Karpas-422 (cell line): Measurements from ENCODE around the gene SNRPA1. TPM values are rescaled to one million over a fixed set of nuclear protein-coding genes. Genes with fewer than 3 reads are reported as not detected.

Experiments used
- DNase-seq: peaks from one replicate; pipeline ENCODE4 v3.0.0-alpha.2; 2015
- H2AFZ ChIP-seq: fragments of 200-600 bp; sonication (generic); 2 replicates; pipeline ENCODE4 v1.6.1; 2014; ENCODE audit warnings: antibody characterized with exemption, low read length, mixed read lengths
- H3K27ac ChIP-seq: fragments of 200-600 bp; sonication (generic); 2 replicates; pipeline ENCODE4 v1.5.1; 2014; ENCODE audit warnings: mild to moderate bottlenecking, low read length, moderate library complexity
- H3K27me3 ChIP-seq: fragments of 200-600 bp; sonication (generic); 2 replicates; pipeline ENCODE4 v1.6.1; 2014; ENCODE audit warnings: low read length, mixed read lengths
- H3K36me3 ChIP-seq: fragments of 200-600 bp; sonication (generic); 2 replicates; pipeline ENCODE4 v1.6.1; 2014; ENCODE audit warnings: low read length, mixed read lengths; ENCODE audit not compliant: insufficient read depth
- H3K4me1 ChIP-seq: fragments of 200-600 bp; sonication (generic); 2 replicates; pipeline ENCODE4 v1.6.1; 2014; ENCODE audit warnings: mild to moderate bottlenecking, low read length, mixed read lengths
- H3K4me2 ChIP-seq: fragments of 200-600 bp; sonication (generic); 2 replicates; pipeline ENCODE4 v1.6.1; 2014; ENCODE audit warnings: low read length, low read depth, mild to moderate bottlenecking; ENCODE audit not compliant: poor library complexity, severe bottlenecking
- H3K4me3 ChIP-seq: fragments of 200-600 bp; sonication (generic); 2 replicates; pipeline ENCODE4 v1.5.1; 2014; ENCODE audit warnings: mild to moderate bottlenecking, antibody characterized with exemption, low read length, mixed read lengths
- H3K79me2 ChIP-seq: fragments of 200-600 bp; sonication (generic); 2 replicates; pipeline ENCODE4 v1.6.1; 2014; ENCODE audit warnings: mild to moderate bottlenecking, low read length, mixed read lengths
- H3K9ac ChIP-seq: fragments of 200-600 bp; sonication (generic); 2 replicates; pipeline ENCODE4 v1.6.0; 2014; ENCODE audit warnings: low read length
- H3K9me2 ChIP-seq: fragments of 200-600 bp; sonication (generic), shearing (Covaris generic); replicated peaks from 2 replicates; pipeline ENCODE4 v1.6.0; 2014; ENCODE audit warnings: mild to moderate bottlenecking, low read length, moderate library complexity; ENCODE audit not compliant: insufficient read depth
- H3K9me3 ChIP-seq: fragments of 300-700, 200-600 bp; sonication (generic); 2 replicates; pipeline ENCODE4 v1.6.1; 2014; ENCODE audit warnings: low read length, mixed read lengths
- H4K20me1 ChIP-seq: fragments of 200-600 bp; sonication (generic); 2 replicates; pipeline ENCODE4 v1.6.1; 2014; ENCODE audit warnings: mild to moderate bottlenecking, antibody characterized with exemption, low read length, low read depth; ENCODE audit not compliant: insufficient read depth
- total RNA-seq: library from RNA; depleted of rRNA; stranded (reverse); fragments of >200 nt; shearing (Covaris generic); gene quantifications from 2 replicates; pipeline ENCODE4 v1.2.3, GENCODE V29; 2014; ENCODE audit warnings: low replicate concordance

SNRPA1 gene
- total RNA-seq, 1 experiment from 2014 or later: 52.3 TPM

DNA sequence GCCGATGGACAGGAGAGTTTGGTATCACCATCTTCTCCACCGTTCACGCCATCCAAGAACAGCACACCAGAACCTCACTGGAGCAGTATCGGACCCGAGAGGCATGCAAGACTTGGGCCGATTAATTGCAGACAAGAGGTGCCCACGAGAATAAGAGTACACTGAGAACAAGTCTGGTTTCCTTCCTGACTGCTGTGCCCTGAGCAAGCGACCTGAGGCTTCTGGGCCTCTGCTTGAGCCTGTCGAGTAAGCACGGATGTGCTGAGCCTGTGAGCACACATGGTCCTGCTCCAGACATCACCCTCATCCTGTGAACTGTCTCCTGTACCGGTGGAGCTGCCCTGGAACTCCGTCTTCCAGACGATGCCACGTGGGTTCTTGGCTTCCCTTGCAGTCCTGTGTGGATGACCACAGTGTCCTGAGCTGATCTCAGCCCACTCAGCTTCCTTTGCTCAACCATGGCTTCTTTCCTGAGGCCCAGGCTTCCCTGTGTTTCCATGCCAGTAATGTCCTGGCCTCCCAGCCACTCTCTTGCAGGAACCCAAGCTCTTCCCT lies 34.3 kb upstream of the SNRPA1 start:
- Histone ChIP-seq H3K4me3 (no peak overlapping the region), H3K27me3 (no peaks in the 10 kb centered on the region), H3K9ac (no peak overlapping the region), H2AFZ (no peak overlapping the region), H3K4me2 (no peak overlapping the region), H3K9me2 (no peaks in the 10 kb centered on the region), H4K20me1 (no peaks in the 10 kb centered on the region), H3K4me1 (no peaks in the 10 kb centered on the region), H3K36me3 (no peaks in the 10 kb centered on the region), H3K27ac (no peak overlapping the region), H3K9me3 (peaks cover 1% of the 10 kb centered on the region), H3K79me2 (no peaks in the 10 kb centered on the region)
- DNase-seq: no peak

DNA sequence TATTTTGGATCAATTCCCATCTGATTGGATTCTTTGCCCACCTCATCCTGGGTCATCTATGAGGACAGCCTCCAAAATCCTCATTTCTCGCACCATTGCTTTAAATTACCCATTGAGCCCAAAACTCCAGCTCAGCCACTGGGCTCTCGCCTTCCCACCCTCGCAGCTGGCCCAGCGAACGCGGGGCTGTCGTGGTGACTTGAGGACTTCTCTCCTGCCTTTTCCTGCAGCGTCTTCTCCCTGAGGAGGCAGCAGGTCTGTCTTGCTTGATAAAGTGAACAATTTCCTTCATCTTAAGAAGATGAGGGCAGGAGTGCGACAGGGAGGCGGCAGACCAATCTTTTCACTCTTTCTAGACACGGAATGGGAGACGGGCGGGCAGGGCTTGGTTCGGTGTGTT lies 33.0 kb upstream of the SNRPA1 start:
- H3K36me3 ChIP-seq: no peaks in the 10 kb centered on the region
- no peak overlapping the region for H3K4me2 ChIP-seq
- no peaks in the 10 kb centered on the region for H3K79me2 ChIP-seq
- H3K4me3 ChIP-seq: no peak overlapping the region
- H3K9ac ChIP-seq: no peak overlapping the region
- no peaks in the 10 kb centered on the region for H3K9me2 ChIP-seq
- no peak overlapping the region for H3K27ac ChIP-seq
- H2AFZ ChIP-seq: no peak overlapping the region
- H4K20me1 ChIP-seq: no peaks in the 10 kb centered on the region
- no peaks in the 10 kb centered on the region for H3K9me3 ChIP-seq
- H3K27me3 ChIP-seq: no peaks in the 10 kb centered on the region
- DNase-seq: no peak
- H3K4me1 ChIP-seq: no peaks in the 10 kb centered on the region

GRCh38 chr15:101327147-101327740 lies 32.2 kb upstream of the SNRPA1 start:
- Histone ChIP-seq H3K9me2 (no peaks in the 10 kb centered on the region), H3K4me3 (no peak overlapping the region), H3K9me3 (no peaks in the 10 kb centered on the region), H3K36me3 (no peaks in the 10 kb centered on the region), H3K9ac (no peak overlapping the region), H3K79me2 (no peaks in the 10 kb centered on the region), H3K4me1 (no peaks in the 10 kb centered on the region), H2AFZ (no peak overlapping the region), H4K20me1 (no peaks in the 10 kb centered on the region), H3K4me2 (no peak overlapping the region), H3K27me3 (no peaks in the 10 kb centered on the region), H3K27ac (no peak overlapping the region)
- DNase-seq: no peak

- no peak for DNase-seq
- H3K27me3 ChIP-seq: no peaks in the 10 kb centered on the region
- no peak overlapping the region for H2AFZ ChIP-seq
- no peaks in the 10 kb centered on the region for H3K9me3 ChIP-seq
- H3K9ac ChIP-seq: no peak overlapping the region
- H3K4me2 ChIP-seq: no peak overlapping the region
- H3K4me3 ChIP-seq: no peak overlapping the region
- H3K36me3 ChIP-seq: no peaks in the 10 kb centered on the region
- no peaks in the 10 kb centered on the region for H3K9me2 ChIP-seq
- no peak overlapping the region for H3K27ac ChIP-seq
- H3K79me2 ChIP-seq: no peaks in the 10 kb centered on the region
- no peaks in the 10 kb centered on the region for H3K4me1 ChIP-seq
- no peaks in the 10 kb centered on the region for H4K20me1 ChIP-seq
These were observed 31.6 kb upstream of the SNRPA1 start for GRCh38 chr15:101326462-101327146.

DNA sequence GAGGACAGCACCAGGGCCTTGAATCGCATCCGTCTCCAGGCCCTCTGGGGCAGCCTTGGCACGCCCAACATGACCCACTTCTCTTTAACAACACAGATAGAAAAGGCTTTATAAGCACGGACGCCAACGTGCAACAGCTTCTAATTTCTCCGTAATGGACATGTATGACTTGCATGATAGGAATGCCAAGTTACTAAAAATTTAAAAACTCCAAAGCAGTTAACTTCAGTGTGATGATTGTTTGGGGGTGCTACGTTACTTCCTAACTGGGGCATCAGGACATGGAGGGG lies 30.9 kb upstream of the SNRPA1 start:
- H3K27ac ChIP-seq: no peak overlapping the region

GRCh38 chr15:101325263-101326025 lies 30.4 kb upstream of the SNRPA1 start:
- Histone ChIP-seq H3K9ac (no peak overlapping the region), H3K79me2 (no peaks in the 10 kb centered on the region), H3K27ac (no peak overlapping the region), H3K36me3 (no peaks in the 10 kb centered on the region), H3K9me2 (no peaks in the 10 kb centered on the region), H3K4me3 (no peak overlapping the region), H3K9me3 (no peaks in the 10 kb centered on the region), H4K20me1 (no peaks in the 10 kb centered on the region), H2AFZ (no peak overlapping the region), H3K4me1 (no peaks in the 10 kb centered on the region), H3K27me3 (no peaks in the 10 kb centered on the region), H3K4me2 (no peak overlapping the region)
- no peak for DNase-seq

More for the DNA sequence above, 30.9 kb upstream of the SNRPA1 start:
- no peaks in the 10 kb centered on the region for H3K9me2 ChIP-seq
- no peaks in the 10 kb centered on the region for H3K4me1 ChIP-seq
- H3K4me2 ChIP-seq: no peak overlapping the region
- no peaks in the 10 kb centered on the region for H3K9me3 ChIP-seq
- no peak overlapping the region for H3K9ac ChIP-seq
- no peak for DNase-seq
- no peaks in the 10 kb centered on the region for H3K36me3 ChIP-seq
- no peak overlapping the region for H3K4me3 ChIP-seq
- H2AFZ ChIP-seq: no peak overlapping the region
- H3K27me3 ChIP-seq: no peaks in the 10 kb centered on the region
- no peaks in the 10 kb centered on the region for H3K79me2 ChIP-seq
- no peaks in the 10 kb centered on the region for H4K20me1 ChIP-seq

- no peaks in the 10 kb centered on the region for H3K9me3 ChIP-seq
- H3K4me2 ChIP-seq: no peak overlapping the region
- H4K20me1 ChIP-seq: no peaks in the 10 kb centered on the region
- no peaks in the 10 kb centered on the region for H3K9me2 ChIP-seq
- H3K79me2 ChIP-seq: no peaks in the 10 kb centered on the region
- H3K27ac ChIP-seq: no peak overlapping the region
- H3K4me3 ChIP-seq: no peak overlapping the region
- no peak overlapping the region for H2AFZ ChIP-seq
- H3K36me3 ChIP-seq: no peaks in the 10 kb centered on the region
- H3K27me3 ChIP-seq: no peaks in the 10 kb centered on the region
- no peaks in the 10 kb centered on the region for H3K4me1 ChIP-seq
- DNase-seq: no peak
- H3K9ac ChIP-seq: no peak overlapping the region
These were observed 29.6 kb upstream of the SNRPA1 start for GRCh38 chr15:101324524-101325177.
